Measurements from ENCODE around the gene KIRREL1. TPM values are rescaled to one million over a fixed set of nuclear protein-coding genes. Genes with fewer than 3 reads are reported as not detected.
A peak's percentile ranks its signal among the peaks of the same experiment; 100 is the strongest.

Gene KIRREL1
- total RNA-seq, 2 donors from 2014 or later, result 5.8 to 12.8 TPM

DNA sequence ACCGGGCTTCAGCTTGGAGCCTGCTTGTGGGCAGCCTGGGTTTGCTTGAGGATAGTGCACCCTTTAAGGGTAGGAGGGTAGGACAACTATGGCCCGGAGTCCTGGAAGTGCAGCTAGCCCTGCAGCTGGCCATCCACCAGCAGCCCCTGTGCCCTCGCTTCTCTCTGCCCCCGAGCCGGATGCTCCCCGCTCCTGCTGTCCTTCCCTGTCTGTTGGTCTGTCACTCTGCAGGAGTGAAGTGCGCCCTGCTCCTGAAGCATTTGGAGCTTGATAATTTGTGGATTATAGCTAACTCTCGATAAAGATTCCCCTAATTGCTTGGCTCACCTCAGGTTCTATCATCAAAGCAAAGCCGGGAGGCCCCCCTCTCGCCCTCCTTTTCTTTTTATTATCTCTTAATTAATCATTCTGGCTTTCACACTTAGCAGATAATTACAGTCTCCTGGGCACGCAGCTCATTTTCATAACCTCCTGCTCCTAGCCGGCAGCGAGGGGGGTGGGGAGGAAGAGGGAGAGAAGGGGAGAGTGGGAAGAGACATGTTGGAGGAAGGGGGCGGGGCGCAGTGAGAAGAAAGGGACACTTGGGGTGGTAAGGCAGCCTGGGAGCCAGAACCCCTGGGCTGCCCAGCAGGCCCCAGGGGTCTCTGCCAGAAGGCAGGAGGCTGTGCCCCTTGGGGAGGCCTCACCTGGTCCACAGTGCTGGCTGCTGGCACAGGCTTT is 14.4 kb downstream of the KIRREL1 start:
- H3K27me3 ChIP-seq, result no peaks in the 10 kb centered on the region
- intact Hi-C loops (cut with DNase I), result no loop called here
- DNase-seq, result no peak
- TF ChIP-seq, protein P1, sequence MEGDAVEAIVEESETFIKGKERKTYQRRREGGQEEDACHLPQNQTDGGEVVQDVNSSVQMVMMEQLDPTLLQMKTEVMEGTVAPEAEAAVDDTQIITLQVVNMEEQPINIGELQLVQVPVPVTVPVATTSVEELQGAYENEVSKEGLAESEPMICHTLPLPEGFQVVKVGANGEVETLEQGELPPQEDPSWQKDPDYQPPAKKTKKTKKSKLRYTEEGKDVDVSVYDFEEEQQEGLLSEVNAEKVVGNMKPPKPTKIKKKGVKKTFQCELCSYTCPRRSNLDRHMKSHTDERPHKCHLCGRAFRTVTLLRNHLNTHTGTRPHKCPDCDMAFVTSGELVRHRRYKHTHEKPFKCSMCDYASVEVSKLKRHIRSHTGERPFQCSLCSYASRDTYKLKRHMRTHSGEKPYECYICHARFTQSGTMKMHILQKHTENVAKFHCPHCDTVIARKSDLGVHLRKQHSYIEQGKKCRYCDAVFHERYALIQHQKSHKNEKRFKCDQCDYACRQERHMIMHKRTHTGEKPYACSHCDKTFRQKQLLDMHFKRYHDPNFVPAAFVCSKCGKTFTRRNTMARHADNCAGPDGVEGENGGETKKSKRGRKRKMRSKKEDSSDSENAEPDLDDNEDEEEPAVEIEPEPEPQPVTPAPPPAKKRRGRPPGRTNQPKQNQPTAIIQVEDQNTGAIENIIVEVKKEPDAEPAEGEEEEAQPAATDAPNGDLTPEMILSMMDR (IDR thresholded peaks at IDR 0.05), result no peak
- H3K4me3 ChIP-seq, result no peak overlapping the region
- H3K9me3 ChIP-seq, result no peaks in the 10 kb centered on the region
- H3K9ac ChIP-seq (ENCODE audit: low read depth in 2 of 2, low read length in 2 of 2), result peak overlapping the region in 1 of 2 donors; percentile 19
- H3K4me1 ChIP-seq, result no peaks in the 10 kb centered on the region
- H3K27ac ChIP-seq, result peak overlapping the region; percentile 66
- H3K36me3 ChIP-seq, result no peaks in the 10 kb centered on the region

DNA sequence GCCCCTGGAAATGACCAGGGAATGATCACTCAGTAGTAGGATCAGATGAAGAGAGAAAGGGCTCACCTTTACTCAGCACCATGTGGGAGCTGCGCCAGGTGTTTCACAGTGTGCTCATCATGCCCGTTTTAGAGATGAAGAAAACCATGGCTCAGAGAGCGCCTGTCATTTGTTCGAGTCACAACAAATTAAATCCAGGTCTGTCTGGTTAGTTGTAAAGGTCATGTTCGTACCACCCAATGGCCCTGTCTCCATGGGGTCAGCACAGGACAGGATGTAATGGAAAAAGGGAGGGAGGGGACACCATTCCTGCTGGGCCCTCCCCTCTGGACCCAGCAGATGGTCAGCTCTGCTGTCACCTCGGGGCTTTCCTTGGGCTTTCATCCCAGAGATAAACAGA is 15.2 kb downstream of the KIRREL1 start:
- H3K4me1 ChIP-seq, result no peaks in the 10 kb centered on the region
- peak overlapping the region; percentile 66 for H3K27ac ChIP-seq
- H3K27me3 ChIP-seq, result no peaks in the 10 kb centered on the region
- H3K9ac ChIP-seq (ENCODE audit: low read depth in 2 of 2, low read length in 2 of 2), result peak overlapping the region in 1 of 2 donors; percentile 19
- no peaks in the 10 kb centered on the region for H3K36me3 ChIP-seq
- H3K4me3 ChIP-seq, result no peak overlapping the region
- TF ChIP-seq, protein P1 (IDR thresholded peaks at IDR 0.05), result no peak
- DNase-seq, result no peak
- H3K9me3 ChIP-seq, result no peaks in the 10 kb centered on the region
- intact Hi-C loops (cut with DNase I), result no loop called here

DNA sequence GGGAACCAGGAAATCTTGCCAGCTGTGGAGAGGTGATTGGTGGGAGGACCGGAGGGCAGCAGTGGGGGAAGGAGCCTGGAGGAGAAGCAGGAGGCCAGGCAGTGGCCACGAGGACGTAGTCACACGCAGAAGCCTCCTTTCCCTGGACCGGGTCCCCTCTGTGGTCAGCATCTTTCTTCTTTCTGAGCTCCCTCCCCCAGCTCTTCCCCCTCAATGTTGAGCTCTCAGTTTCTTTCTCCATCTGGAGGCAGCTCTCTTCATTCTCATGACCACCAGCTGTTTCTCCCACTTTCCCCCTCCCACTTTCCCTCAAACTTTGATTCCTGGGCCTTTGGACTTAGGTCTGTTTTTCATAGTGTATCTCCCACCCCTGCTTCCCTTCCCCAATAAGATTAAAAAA is 18.3 kb downstream of the KIRREL1 start:
- peak overlapping the region; percentile 66 for H3K27ac ChIP-seq
- H3K4me1 ChIP-seq, result no peaks in the 10 kb centered on the region
- H3K9me3 ChIP-seq, result no peaks in the 10 kb centered on the region
- no peaks in the 10 kb centered on the region for H3K27me3 ChIP-seq
- TF ChIP-seq, protein P1 (IDR thresholded peaks at IDR 0.05), result no peak
- no peak overlapping the region for H3K4me3 ChIP-seq
- intact Hi-C loops (cut with DNase I), result no loop called here
- DNase-seq, result no peak
- H3K9ac ChIP-seq (ENCODE audit: low read depth in 2 of 2, low read length in 2 of 2), result no peak overlapping the region
- H3K36me3 ChIP-seq, result no peaks in the 10 kb centered on the region

DNA sequence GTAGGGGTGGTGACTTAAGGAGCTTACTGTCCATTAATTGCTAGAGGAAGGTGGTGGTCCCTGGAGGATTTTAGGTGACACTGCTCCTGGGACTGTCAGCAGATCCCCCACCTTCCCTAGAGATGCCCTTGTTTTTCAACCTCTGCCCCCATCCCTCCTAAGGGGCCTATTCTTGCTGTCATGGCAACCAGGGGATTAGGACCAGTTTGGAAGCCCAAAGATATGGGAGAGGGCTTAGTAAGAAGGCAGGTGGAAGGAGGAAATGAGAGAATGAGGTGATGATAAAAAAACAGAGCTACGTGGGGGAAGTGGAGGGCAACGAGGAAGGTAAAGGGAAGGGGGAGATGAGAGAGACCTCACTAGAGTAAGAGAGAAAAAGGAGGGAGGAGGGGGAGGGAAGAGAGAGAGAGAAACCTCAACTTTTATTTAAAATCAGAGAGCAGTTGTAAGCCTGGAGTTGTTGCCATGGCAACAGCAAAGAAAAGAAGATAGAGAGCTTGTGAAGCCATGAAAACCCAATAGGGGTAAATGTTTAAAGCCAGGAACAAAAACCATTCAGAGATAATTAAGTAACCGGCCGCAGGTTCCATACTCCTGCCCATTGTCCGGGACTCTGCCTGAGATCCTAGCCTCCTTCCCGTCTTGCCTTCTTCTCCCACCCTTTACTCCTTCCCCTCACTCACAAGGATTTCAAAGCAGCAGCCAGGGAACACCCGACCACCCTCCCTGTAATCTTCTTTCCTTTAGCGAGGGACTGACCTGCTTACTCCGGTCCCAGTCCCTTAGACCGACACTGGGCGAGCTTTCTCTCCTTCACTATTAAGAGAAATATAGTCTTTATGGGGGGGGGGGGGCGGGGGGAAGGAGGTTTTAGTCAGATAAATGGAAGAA is 20.6 kb downstream of the KIRREL1 start:
- DNase-seq, result no peak
- peak overlapping the region; percentile 7 for H3K27ac ChIP-seq
- intact Hi-C loops (cut with DNase I), result no loop called here

DNA sequence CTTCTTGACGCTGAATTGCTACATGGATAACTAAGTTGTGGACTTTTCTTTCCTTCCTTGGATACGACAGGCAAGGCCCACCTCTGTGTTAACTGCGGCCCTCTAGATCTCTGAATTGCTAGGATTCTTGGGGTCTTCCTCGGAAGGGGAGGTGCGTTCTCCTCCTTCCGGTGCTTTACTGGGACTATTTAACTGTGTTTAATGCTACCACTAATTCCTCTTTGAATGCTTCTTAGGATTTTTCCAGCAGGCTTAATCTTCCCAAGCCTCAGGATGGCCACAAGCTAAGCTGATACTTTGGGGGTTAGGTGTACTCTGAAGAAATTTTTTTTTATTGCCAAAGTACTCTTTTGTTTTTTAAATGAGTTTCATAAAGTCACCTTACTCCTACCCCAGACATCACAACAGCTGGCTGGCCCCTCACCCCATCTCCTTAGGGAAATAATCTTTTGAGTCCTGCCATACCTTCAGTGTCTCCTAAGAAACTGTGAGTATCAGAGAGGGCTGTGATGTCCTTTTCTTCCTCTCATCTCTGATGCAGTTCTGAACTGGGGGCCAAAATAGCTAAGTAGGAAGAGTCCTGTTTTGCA is 21.4 kb downstream of the KIRREL1 start:
- Histone ChIP-seq H3K9ac (ENCODE audit: low read depth in 2 of 2, low read length in 2 of 2) (no peak overlapping the region), H3K27ac (peak overlapping the region; percentile 7), H3K27me3 (no peaks in the 10 kb centered on the region), H3K36me3 (no peaks in the 10 kb centered on the region), H3K4me1 (no peaks in the 10 kb centered on the region), H3K4me3 (no peak overlapping the region), H3K9me3 (no peaks in the 10 kb centered on the region)
- TF ChIP-seq, protein P1 (IDR thresholded peaks at IDR 0.05), result no peak
- intact Hi-C loops (cut with DNase I), result no loop called here
- DNase-seq, result no peak

More for the DNA sequence above, 20.6 kb downstream of the KIRREL1 start:
- Histone ChIP-seq H3K4me1 (no peaks in the 10 kb centered on the region), H3K4me3 (no peak overlapping the region), H3K9me3 (no peaks in the 10 kb centered on the region), H3K36me3 (no peaks in the 10 kb centered on the region), H3K27me3 (no peaks in the 10 kb centered on the region), H3K9ac (ENCODE audit: low read depth in 2 of 2, low read length in 2 of 2) (peak overlapping the region in 1 of 2 donors; percentile 1)
- TF ChIP-seq, protein P1 (IDR thresholded peaks at IDR 0.05), result no peak

Data from colonic mucosa (tissue), 4 donors.